DMS53 (cell line): ENCODE measurements around the gene EDARADD.
A peak's percentile ranks its signal among the peaks of the same experiment; 100 is the strongest.
"Not testable (repeated sequence)": the region's sequence is repeated elsewhere in the genome, so short reads cannot be mapped to it uniquely, and the experiment has no call there.

ENCODE experiments used
- DNase-seq: peaks from one replicate; lab custom pipeline; 2025; lab: John Stamatoyannopoulos, UW

Gene EDARADD

GRCh38 chr1:236489161-236489560, 95.1 kb downstream of the EDARADD start:
- DNase-seq = not testable (repeated sequence)

- peak; percentile 82 for DNase-seq
Measured at GRCh38 chr1:236489710-236490377, 95.8 kb downstream of the EDARADD start.

GRCh38 chr1:236491469-236492136, 97.5 kb downstream of the EDARADD start:
- DNase-seq = no peak

GRCh38 chr1:236492378-236492777, 98.3 kb downstream of the EDARADD start:
- no peak for DNase-seq

GRCh38 chr1:236494082-236494481, 100.0 kb downstream of the EDARADD start:
- no peak for DNase-seq

GRCh38 chr1:236494586-236495466, 100.7 kb downstream of the EDARADD start:
- DNase-seq = no peak

GRCh38 chr1:236495467-236496112, 101.5 kb downstream of the EDARADD start:
- DNase-seq = peak; percentile 86

- DNase-seq = no peak
Measured at GRCh38 chr1:236497908-236498307, 103.8 kb downstream of the EDARADD start.

- no peak for DNase-seq
Measured at GRCh38 chr1:236501093-236501492, 107.0 kb downstream of the EDARADD start.

- DNase-seq = peak; percentile 23
Measured at GRCh38 chr1:236502579-236502971, 108.5 kb downstream of the EDARADD start.

GRCh38 chr1:236502972-236503639, 109.0 kb downstream of the EDARADD start:
- DNase-seq = peak; percentile 85

- not testable (repeated sequence) for DNase-seq
Measured at GRCh38 chr1:236504338-236504737, 110.3 kb downstream of the EDARADD start.

- peak; percentile 15 for DNase-seq
Measured at GRCh38 chr1:236507022-236507700, 113.1 kb downstream of the EDARADD start.

- DNase-seq = no peak
Measured at GRCh38 chr1:236508593-236509027, 114.5 kb downstream of the EDARADD start.

- DNase-seq = no peak
Measured at GRCh38 chr1:236509203-236509602, 115.1 kb downstream of the EDARADD start.

- DNase-seq = no peak
Measured at GRCh38 chr1:236509647-236510401, 115.7 kb downstream of the EDARADD start.

GRCh38 chr1:236511735-236512418, 117.8 kb downstream of the EDARADD start:
- DNase-seq = no peak

- peak; percentile 97 for DNase-seq
Measured at GRCh38 chr1:236514703-236515442, 120.8 kb downstream of the EDARADD start.

GRCh38 chr1:236515443-236515958, 121.4 kb downstream of the EDARADD start:
- peak; percentile 93 for DNase-seq
